ENCODE measurements around the gene SH3RF3. TPM values are rescaled to one million over a fixed set of nuclear protein-coding genes. Genes with fewer than 3 reads are reported as not detected.

The SH3RF3 gene
- total RNA-seq, 1 donor from 2014 or later = 1.3 TPM

DNA sequence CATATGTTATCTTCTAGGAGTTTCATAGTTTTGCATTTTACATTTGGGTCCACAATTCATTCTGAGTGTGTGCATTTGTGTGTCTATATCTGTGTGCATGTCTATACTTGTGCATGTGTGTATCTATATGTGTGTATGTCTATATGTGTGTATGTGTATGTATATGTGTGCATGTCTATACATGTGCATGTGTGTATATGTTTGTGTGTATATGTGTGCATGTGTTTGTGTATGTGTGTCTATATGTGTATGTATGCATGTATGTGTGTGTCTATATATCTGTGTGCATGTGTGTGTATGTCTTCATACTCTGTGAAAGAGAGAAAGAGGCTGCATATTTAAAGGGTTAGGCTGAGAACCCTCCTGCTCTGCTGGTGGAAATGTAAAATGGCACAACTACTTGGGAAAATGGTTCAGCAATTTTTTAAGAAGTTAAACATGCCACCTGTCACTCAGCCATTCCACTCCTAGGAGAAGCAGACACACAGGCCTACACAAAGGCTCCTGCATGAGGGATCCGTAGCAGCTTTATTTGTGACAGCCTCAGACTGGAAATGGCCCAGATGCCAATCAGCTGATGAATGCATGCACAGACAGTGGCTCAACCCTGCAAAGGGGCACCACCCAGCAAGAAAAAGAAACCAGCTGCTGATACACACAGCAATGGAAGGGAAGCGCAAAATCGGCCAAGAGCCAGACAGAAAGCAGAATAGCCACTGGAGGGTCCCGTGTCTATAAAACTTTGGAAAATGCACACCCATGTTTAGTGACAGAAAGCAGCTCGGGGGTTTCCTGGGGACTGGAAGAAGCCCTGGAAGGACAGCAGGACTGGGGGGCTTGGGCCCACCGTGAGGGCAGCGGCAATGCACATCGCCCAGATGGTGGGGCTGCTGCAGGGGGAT is 337.9 kb downstream of the SH3RF3 start:
- no peak for DNase-seq (ENCODE audit: low spot score, unreplicated experiment)
- no peaks in the 10 kb centered on the region for H3K36me3 Mint-ChIP-seq (ENCODE audit: insufficient read depth)
- no peak overlapping the region for H3K4me3 Mint-ChIP-seq (ENCODE audit: low read depth)
- TF ChIP-seq, protein P1, sequence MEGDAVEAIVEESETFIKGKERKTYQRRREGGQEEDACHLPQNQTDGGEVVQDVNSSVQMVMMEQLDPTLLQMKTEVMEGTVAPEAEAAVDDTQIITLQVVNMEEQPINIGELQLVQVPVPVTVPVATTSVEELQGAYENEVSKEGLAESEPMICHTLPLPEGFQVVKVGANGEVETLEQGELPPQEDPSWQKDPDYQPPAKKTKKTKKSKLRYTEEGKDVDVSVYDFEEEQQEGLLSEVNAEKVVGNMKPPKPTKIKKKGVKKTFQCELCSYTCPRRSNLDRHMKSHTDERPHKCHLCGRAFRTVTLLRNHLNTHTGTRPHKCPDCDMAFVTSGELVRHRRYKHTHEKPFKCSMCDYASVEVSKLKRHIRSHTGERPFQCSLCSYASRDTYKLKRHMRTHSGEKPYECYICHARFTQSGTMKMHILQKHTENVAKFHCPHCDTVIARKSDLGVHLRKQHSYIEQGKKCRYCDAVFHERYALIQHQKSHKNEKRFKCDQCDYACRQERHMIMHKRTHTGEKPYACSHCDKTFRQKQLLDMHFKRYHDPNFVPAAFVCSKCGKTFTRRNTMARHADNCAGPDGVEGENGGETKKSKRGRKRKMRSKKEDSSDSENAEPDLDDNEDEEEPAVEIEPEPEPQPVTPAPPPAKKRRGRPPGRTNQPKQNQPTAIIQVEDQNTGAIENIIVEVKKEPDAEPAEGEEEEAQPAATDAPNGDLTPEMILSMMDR (IDR thresholded peaks at IDR 0.05; ENCODE audit: unreplicated experiment) = no peak
- H3K27ac Mint-ChIP-seq = peak overlapping the region; percentile 22
- H3K9me3 Mint-ChIP-seq (ENCODE audit: low read depth) = no peaks in the 10 kb centered on the region
- H3K4me1 Mint-ChIP-seq (ENCODE audit: low read depth) = no peaks in the 10 kb centered on the region
- peaks cover 3% of the 10 kb centered on the region for H3K27me3 Mint-ChIP-seq

DNA sequence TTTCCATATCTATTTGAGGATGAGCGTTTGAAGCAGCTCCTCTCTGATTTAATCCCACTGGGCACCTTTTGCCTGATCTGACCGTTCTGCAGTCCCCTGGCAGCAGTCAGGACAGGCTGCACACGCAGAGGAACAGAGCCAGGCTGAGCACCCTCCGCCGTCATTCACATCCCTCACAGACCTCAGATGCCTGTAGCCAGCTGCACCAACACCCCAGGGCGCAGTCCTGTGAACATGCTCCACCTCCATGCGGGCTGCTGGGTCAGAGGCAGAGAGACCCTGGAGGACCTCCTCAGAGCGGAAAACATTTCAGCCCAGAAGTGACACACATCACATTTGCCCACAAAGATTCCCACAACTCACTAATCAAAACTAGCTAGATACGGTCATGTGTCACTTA is 338.7 kb downstream of the SH3RF3 start:
- peaks cover 3% of the 10 kb centered on the region for H3K27me3 Mint-ChIP-seq
- H3K27ac Mint-ChIP-seq = no peak overlapping the region
- H3K4me3 Mint-ChIP-seq (ENCODE audit: low read depth) = no peak overlapping the region
- no peaks in the 10 kb centered on the region for H3K36me3 Mint-ChIP-seq (ENCODE audit: insufficient read depth)
- no peaks in the 10 kb centered on the region for H3K9me3 Mint-ChIP-seq (ENCODE audit: low read depth)
- TF ChIP-seq, protein P1 (IDR thresholded peaks at IDR 0.05; ENCODE audit: unreplicated experiment) = no peak
- no peaks in the 10 kb centered on the region for H3K4me1 Mint-ChIP-seq (ENCODE audit: low read depth)
- no peak for DNase-seq (ENCODE audit: low spot score, unreplicated experiment)

DNA sequence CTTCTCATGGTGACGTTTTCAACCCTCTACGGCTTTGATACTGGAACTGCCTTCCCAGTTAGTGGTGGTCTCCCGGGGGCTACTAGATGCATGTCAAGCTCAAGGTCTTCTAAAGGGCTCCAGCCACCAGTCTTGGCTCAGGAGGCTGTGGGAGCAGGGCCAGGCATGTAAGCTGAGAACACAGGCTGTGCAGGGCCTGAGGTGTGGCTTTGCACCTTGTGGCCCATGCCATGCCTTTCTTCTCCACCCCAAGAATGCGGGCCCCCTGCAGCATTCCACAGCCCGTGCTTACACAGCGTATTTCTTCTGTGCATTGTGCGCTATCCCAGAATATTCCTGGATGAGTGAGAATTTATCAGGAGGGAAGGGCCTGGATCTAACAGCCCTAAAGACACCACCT is 339.9 kb downstream of the SH3RF3 start:
- no peak overlapping the region for H3K27ac Mint-ChIP-seq
- peaks cover 3% of the 10 kb centered on the region for H3K27me3 Mint-ChIP-seq
- H3K9me3 Mint-ChIP-seq (ENCODE audit: low read depth) = no peaks in the 10 kb centered on the region
- no peaks in the 10 kb centered on the region for H3K36me3 Mint-ChIP-seq (ENCODE audit: insufficient read depth)
- no peak for DNase-seq (ENCODE audit: low spot score, unreplicated experiment)
- no peak overlapping the region for H3K4me3 Mint-ChIP-seq (ENCODE audit: low read depth)
- TF ChIP-seq, protein P1 (IDR thresholded peaks at IDR 0.05; ENCODE audit: unreplicated experiment) = no peak
- no peaks in the 10 kb centered on the region for H3K4me1 Mint-ChIP-seq (ENCODE audit: low read depth)

DNA sequence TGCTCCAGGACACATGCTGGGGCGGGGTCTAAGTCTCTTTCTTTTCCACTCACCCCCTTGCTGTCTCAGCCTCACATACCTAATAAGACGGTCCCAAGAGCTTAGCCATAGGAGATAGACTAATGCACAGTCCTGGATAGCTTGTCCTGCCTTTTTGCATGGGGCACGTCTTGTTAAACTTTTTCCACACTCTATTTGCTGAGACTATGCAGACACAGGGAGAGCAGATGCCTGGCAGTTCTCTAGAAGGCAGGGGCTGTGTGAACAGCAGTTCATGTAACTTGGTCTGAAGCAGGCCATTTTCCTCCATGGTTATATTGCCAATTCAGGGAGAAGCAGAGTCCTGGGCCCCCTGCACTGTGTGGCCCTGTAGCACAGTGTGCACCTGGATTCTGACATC is 342.7 kb downstream of the SH3RF3 start:
- Mint-ChIP-seq H3K4me3 (ENCODE audit: low read depth) (no peak overlapping the region), H3K27me3 (peaks cover 3% of the 10 kb centered on the region), H3K4me1 (ENCODE audit: low read depth) (no peaks in the 10 kb centered on the region), H3K27ac (no peak overlapping the region), H3K9me3 (ENCODE audit: low read depth) (no peaks in the 10 kb centered on the region), H3K36me3 (ENCODE audit: insufficient read depth) (no peaks in the 10 kb centered on the region)
- DNase-seq (ENCODE audit: low spot score, unreplicated experiment) = no peak
- TF ChIP-seq, protein P1 (IDR thresholded peaks at IDR 0.05; ENCODE audit: unreplicated experiment) = no peak

DNA sequence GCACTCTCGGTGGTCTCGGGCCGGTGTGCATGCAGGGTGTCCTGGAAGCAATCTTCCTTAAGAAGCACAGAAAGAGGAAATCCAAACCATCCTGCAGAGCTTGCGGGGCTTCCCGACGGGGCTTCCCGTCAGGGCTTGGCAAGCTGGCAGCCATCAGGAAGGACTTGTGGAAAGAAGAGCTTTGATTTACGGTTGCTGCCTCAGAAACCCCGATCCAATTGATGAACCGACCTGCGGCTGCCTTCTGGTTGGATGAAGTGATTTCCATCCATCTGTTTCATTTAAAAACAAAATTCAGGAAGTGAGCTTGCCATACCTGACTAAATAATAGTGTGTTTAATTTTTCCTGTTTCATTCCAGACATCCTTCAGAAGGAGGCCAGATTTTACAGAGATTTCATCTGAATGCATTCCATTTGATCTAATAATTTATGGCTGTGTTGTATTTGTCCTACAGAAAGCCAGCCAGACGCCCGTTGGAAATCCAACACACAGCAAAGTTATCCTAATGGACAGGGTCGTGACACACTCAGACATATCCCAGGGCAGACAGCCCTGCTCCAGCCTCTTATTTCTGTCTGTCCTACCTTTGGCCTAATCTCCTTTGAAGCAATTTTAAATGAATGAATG is 343.4 kb downstream of the SH3RF3 start:
- Mint-ChIP-seq H3K4me3 (ENCODE audit: low read depth) (no peak overlapping the region), H3K27me3 (peaks cover 3% of the 10 kb centered on the region), H3K27ac (no peak overlapping the region), H3K4me1 (ENCODE audit: low read depth) (no peaks in the 10 kb centered on the region), H3K36me3 (ENCODE audit: insufficient read depth) (no peaks in the 10 kb centered on the region), H3K9me3 (ENCODE audit: low read depth) (no peaks in the 10 kb centered on the region)
- DNase-seq (ENCODE audit: low spot score, unreplicated experiment) = no peak
- TF ChIP-seq, protein P1 (IDR thresholded peaks at IDR 0.05; ENCODE audit: unreplicated experiment) = no peak
